Myocyte (in vitro differentiated cells): Measurements from ENCODE around the gene LAIR2. TPM values are rescaled to one million over a fixed set of nuclear protein-coding genes. Genes with fewer than 3 reads are reported as not detected.
A peak's percentile ranks its signal among the peaks of the same experiment; 100 is the strongest.
"Not testable (repeated sequence)": the region's sequence is repeated elsewhere in the genome, so short reads cannot be mapped to it uniquely, and the experiment has no call there.

ENCODE experiments used
- DNase-seq: peaks from one replicate; pipeline ENCODE4 v3.0.0-alpha.2; 2012; ENCODE audit warnings: low read depth
- total RNA-seq: library from RNA; depleted of rRNA; stranded (reverse); fragments of >200 nt; gene quantifications from 2 replicates; pipeline ENCODE4 v1.2.3, GENCODE V29; 2014

Gene LAIR2
- total RNA-seq, 1 donor from 2014 or later = not detected

GRCh38 chr19:54464044-54464629 is 38.5 kb upstream of the LAIR2 start:
- DNase-seq = peak; percentile 72

- peak; percentile 88 for DNase-seq
These were observed 37.8 kb upstream of the LAIR2 start for GRCh38 chr19:54464630-54465425.

GRCh38 chr19:54465426-54466109 is 37.1 kb upstream of the LAIR2 start:
- DNase-seq = no peak

- DNase-seq = not testable (repeated sequence)
These were observed 36.5 kb upstream of the LAIR2 start for GRCh38 chr19:54466110-54466480.

GRCh38 chr19:54469496-54469934 is 33.1 kb upstream of the LAIR2 start:
- no peak for DNase-seq

- DNase-seq = no peak
These were observed 32.2 kb upstream of the LAIR2 start for GRCh38 chr19:54470276-54470887.

GRCh38 chr19:54470991-54471782 is 31.4 kb upstream of the LAIR2 start:
- DNase-seq = peak; percentile 22

- DNase-seq = peak; percentile 61
These were observed 29.4 kb upstream of the LAIR2 start, which contains the start of gene CDC42EP5 for GRCh38 chr19:54473071-54473891. Gene CDC42EP5 (minus strand): TSS chr19:54473296. CDS start chr19:54465547, 7,749 bp downstream.

GRCh38 chr19:54473892-54474372 is 28.7 kb upstream of the LAIR2 start:
- no peak for DNase-seq

- no peak for DNase-seq
These were observed 26.9 kb upstream of the LAIR2 start for GRCh38 chr19:54475706-54476105.

GRCh38 chr19:54477650-54478049 is 25.0 kb upstream of the LAIR2 start:
- no peak for DNase-seq

GRCh38 chr19:54478677-54479266 is 23.9 kb upstream of the LAIR2 start:
- peak; percentile 64 for DNase-seq

GRCh38 chr19:54480051-54480450 is 22.6 kb upstream of the LAIR2 start:
- DNase-seq = no peak

GRCh38 chr19:54481326-54481930 is 21.2 kb upstream of the LAIR2 start:
- peak; percentile 72 for DNase-seq

GRCh38 chr19:54482889-54483288 is 19.7 kb upstream of the LAIR2 start:
- DNase-seq = no peak

- DNase-seq = no peak
These were observed 18.2 kb upstream of the LAIR2 start for GRCh38 chr19:54484451-54484850.

- no peak for DNase-seq
These were observed 16.8 kb upstream of the LAIR2 start for GRCh38 chr19:54485851-54486250.

GRCh38 chr19:54489341-54489740 is 13.3 kb upstream of the LAIR2 start:
- no peak for DNase-seq

GRCh38 chr19:54489766-54490165 is 12.9 kb upstream of the LAIR2 start:
- no peak for DNase-seq
